Activated T-helper 9 cell treated with anti-CD3 and anti-CD28 coated beads, Interleukin-2, amount 50 U/mL, for 16 hours (primary cell): ENCODE measurements around the gene MMP24.
"Not testable (repeated sequence)": the region's sequence is repeated elsewhere in the genome, so short reads cannot be mapped to it uniquely, and the experiment has no call there.

Source experiments
- DNase-seq: peaks from one replicate; pipeline ENCODE4 v3.0.0-alpha.2; 2020; ENCODE audit warnings: low read depth

MMP24 gene

DNA sequence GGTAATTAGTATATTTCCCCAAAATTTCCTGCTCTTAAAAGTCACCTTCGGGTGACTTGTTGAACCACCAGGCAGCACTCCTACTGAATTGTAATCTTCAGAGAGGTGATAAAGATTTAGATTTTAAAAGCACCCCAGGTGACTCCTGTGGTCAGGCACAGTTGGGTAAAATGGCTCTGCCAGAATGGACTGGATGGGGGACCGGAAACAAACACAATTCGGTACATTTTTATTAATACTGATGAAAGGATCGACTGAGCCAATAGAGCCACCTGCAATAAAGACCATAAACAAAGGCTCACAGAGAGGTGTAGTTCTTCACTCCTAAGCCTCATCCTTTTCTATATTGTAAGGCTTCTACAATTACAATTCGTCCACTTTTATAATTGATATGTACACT lies 85.3 kb downstream of the MMP24 start:
- DNase-seq, result no peak

DNA sequence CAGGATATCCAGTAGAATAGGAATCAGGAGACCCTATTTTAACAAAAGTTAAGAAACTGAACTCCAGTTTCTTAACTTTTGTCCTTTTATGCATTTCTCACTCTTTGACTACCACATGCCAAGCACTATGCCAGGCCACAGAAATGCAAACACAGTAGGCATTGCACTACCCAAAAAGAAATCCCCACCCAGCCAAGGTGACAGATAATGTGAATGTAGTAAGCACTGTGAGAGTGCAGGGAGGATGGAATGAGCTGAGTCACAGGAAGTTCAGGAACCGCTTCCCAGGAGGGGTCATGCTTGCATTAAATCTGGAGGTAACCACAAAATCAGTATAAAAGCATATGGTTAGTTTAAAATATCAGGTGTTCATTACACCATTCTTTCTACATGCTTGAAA lies 85.8 kb downstream of the MMP24 start:
- no peak for DNase-seq

DNA sequence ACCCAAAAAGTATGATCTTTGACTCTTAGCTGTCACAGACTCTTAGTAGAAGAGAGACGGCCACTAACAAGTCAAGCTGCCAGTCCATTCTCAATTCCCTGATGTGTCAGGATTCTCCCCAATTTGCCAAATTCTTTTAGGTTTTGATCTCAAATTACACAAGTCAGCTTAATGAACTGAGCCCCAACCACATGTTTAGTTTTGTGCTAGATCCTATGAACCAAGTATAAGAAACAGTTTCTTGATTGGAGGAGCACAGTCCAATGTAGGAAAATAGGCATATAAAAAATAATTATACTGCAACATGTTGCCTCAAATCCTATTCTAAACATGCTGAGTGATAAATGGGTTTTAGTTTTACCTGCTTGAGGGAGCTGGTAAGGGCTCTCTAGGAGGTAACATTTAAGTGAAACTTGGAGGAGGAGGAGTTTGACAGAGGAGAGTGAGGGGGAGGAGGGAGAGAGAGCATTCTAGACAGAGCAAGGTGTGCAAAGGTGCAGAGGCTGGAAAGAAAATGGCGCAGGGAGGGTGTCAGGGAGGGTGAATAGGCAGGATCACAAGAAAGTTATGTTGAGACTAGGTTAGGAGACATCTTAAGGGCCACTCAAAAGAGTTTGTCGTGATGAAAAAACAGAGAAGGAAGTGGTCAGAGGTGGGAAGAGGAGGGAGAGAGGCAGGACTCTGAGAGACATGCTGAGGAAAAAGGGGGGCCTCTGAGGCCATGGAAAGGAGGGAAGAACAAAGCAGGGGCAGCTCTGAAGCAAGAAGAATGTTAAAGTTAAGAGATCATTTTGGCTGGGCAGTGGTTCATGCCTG lies 88.5 kb downstream of the MMP24 start:
- no peak for DNase-seq

DNA sequence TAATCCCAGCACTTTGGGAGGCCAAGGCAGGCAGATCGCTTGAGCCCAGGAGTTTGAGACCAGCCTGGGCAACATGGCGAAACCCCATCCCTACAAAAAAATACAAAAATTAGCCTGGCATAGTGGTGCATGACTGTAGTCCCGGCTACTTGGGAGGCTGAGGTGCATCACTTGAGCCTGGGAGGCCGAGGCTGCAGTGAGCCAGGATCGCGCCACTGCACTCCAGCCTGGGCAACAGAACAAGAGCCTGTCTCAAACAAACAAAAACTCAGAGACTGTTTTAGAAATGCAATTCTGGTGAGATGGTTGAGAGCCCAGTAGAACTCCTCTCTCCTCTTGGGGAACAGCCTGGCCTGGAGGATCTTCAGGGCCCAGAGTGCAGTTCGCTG lies 89.1 kb downstream of the MMP24 start:
- not testable (repeated sequence) for DNase-seq

DNA sequence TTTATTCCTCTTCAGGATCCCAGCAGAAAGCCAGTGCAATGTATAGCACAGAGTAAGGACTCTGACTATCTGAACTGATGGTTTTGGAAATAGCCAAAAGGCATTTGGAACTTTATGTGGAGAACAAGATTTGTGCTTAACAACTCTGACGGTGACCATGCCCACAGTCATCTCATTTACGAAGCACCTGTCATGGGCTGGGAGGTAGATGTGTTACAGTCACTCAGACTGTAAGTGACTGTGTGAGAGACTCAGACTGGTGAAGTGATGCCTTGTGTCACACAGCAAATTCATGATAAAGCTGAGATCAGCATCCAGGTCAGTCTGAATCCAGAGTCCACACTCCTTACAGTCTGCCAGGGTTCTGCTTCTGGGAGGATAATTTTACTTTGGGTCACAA lies 89.6 kb downstream of the MMP24 start:
- no peak for DNase-seq

GRCh38 chr20:35317416-35318210 lies 91.1 kb downstream of the MMP24 start:
- no peak for DNase-seq

DNA sequence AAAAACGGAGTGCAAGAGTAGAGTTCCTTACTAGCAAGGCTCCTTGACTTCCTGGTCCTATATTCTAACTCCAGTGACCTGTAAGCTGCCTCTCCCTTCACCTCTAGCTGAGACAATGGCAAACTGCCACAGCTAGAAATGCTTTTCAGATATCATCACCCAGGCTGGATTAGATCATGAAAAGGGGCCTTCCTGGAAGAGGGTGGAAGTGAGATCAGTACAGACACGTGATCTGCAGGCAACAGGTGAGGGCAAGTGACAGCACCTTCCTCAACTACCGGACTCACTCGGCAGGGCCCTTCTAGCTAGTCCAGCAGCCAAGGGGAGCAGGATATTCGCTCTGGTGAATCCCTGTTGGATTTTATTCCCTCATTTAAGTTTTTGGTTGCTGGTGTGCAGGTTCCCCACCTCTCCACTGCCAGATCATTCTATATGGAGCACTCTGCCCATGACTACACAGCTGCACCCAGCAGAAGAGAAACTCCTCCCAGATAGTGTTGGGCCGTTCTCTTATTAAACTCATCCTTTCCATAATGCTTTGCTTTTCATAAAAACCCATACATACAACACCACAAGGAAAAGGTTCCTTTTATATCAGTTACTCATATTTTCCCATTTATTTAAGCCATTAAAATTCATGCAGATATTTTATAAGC lies 92.1 kb downstream of the MMP24 start:
- DNase-seq, result no peak

DNA sequence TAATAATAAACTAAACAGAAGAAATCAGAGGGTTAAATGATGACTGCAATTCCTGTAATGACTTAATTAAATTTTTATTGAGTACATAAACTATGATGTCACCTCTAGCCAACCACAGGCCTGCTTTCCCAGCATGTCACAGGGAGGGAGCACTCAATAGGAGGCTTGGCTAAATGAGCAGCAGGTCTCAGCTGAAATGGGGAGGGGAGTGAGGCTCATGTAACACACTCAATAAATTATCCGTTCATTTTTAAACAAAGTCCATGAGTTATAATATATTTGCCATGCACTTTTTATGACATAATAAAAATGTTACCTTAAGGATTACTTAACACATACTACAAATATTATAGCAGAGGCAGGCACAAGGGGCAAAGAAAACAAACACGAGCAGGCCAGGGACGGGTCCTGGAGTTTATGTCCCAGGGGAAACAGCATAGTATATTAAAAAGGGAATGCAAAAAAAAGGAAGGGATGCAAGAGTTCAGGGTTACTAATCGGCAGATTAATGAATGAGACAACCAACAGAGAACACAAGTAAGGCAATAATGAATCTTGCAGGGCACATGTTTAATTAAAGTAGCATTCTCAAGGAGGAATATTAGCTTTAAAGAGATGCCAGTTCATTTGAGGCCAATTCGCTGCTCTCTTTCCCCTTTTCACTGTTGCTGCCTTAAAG lies 92.8 kb downstream of the MMP24 start:
- DNase-seq, result no peak

DNA sequence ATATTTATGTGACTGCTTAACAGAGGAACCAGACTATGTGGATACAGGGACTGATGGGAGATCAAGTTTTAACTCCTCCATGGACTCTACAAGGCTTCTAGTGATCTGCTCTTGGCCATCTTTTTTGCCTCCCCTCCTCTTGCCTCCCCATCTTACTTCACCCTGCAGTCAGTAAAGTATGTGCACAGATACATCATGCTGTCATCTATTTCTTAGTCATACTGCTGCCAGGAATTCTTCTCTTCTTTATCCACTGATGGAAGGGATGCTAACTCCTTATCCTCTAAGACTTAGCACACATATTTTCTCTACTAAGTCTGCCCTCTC lies 93.3 kb downstream of the MMP24 start:
- DNase-seq, result no peak

DNA sequence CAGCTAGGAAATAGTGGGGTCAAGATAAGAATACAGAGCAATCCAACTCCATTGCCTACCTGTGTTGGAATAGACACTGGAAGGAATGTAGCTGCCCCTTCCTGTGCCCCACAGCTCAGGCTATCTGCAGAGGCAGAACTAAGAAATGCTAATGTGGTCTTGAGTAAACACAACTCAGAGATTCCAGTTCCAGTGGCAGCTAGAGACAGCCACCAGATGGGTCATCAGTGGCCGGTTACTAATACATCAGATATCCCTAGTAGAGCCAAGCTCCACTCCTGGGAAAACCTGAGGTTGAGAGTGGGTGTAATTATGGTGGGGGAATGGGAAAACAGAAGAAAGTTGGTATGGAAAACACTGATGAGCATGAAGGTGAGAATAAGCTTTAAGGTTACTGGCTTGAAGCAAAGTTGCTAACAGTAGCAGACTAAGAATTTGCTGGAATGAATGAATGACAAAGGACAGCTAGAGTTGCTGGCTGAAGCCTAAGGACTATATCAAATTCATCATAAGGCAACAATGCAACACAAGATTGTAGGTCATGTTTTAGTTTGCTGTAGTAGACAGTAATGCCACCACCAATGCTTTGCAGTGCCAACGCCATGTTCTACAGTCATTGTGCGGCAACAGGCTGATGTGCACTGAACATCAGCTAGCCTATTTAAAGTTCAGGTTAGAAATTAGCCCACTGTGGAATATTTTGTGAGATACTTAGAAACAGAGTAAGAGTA lies 94.1 kb downstream of the MMP24 start:
- DNase-seq, result no peak

DNA sequence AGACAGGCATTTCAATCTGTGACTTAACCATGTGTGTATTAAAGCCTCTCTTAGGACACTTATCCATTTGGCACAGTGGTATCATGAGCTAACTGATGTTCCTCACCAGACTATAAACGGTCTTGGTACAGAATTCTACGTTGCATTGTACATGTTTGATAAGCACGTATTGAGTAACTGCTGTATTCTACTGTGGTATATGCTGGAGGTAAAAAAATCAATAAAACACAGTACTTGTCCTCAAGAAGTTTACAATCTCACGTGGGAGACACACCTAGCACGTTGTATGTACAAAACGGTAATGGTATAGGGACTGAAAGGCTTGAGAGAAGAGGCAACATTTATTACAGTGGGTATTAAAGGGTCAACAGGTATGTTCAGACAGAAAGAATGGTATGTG lies 98.9 kb downstream of the MMP24 start:
- DNase-seq, result no peak

GRCh38 chr20:35326021-35326739 lies 99.7 kb downstream of the MMP24 start:
- DNase-seq, result no peak
